Neural progenitor cell (in vitro differentiated cells): ENCODE measurements around the gene IL13RA2. TPM values are rescaled to one million over a fixed set of nuclear protein-coding genes. Genes with fewer than 3 reads are reported as not detected.

Experiments
- DNase-seq: peaks from one replicate; pipeline ENCODE4 v3.0.0-alpha.2; 2016; ENCODE audit warnings: low spot score
- H2AFZ ChIP-seq: fragments of 200-600 bp; sonication (generic); replicated peaks from 2 replicates; pipeline ENCODE4 v1.6.1; 2016; ENCODE audit warnings: antibody characterized with exemption
- H3F3A ChIP-seq: fragments of 200-600 bp; sonication (generic); 2 replicates; pipeline ENCODE4 v1.6.1; 2016; ENCODE audit warnings: antibody characterized with exemption, low read depth
- H3K27ac ChIP-seq: fragments of 200-600 bp; sonication (generic); 2 replicates; pipeline ENCODE4 v1.5.1; 2016; ENCODE audit warnings: mild to moderate bottlenecking
- H3K27me3 ChIP-seq: fragments of 200-600 bp; sonication (generic); 2 replicates; pipeline ENCODE4 v1.6.1; 2016; ENCODE audit warnings: mild to moderate bottlenecking, moderate library complexity
- H3K36me3 ChIP-seq: fragments of 200-600 bp; sonication (generic); 2 replicates; pipeline ENCODE4 v1.5.1; 2016
- H3K4me1 ChIP-seq: fragments of 200-600 bp; sonication (generic); 2 replicates; pipeline ENCODE4 v1.6.1; 2016; ENCODE audit warnings: mixed run types
- H3K4me2 ChIP-seq: fragments of 200-600 bp; sonication (generic); 2 replicates; pipeline ENCODE4 v1.6.1; 2016
- H3K4me3 ChIP-seq: fragments of 200-600 bp; sonication (generic); 2 replicates; pipeline ENCODE4 v1.5.1; 2016
- H3K79me2 ChIP-seq: fragments of 200-600 bp; sonication (generic); 2 replicates; pipeline ENCODE4 v1.6.1; 2016; ENCODE audit warnings: low read depth
- H3K9ac ChIP-seq: fragments of 200-600 bp; sonication (generic); 2 replicates; pipeline ENCODE4 v1.6.1; 2016
- H3K9me3 ChIP-seq: fragments of 200-600 bp; sonication (generic); 2 replicates; pipeline ENCODE4 v1.5.1; 2016; ENCODE audit warnings: low read depth
- H4K20me1 ChIP-seq: fragments of 200-600 bp; sonication (generic); 2 replicates; pipeline ENCODE4 v1.6.1; 2016; ENCODE audit warnings: low read depth
- H3K27ac Mint-ChIP-seq: 3 replicates; pipeline ENCODE4 v1.8.0; 2021; ENCODE audit warnings: mixed read lengths
- H3K27me3 Mint-ChIP-seq: 2 replicates; pipeline ENCODE4 v1.8.0; 2022; ENCODE audit warnings: low read depth, mild to moderate bottlenecking, inconsistent platforms, moderate library complexity, mixed read lengths; ENCODE audit not compliant: insufficient read depth
- H3K36me3 Mint-ChIP-seq: 3 replicates; pipeline ENCODE4 v1.8.0; 2021; ENCODE audit warnings: mixed read lengths
- H3K4me1 Mint-ChIP-seq: 3 replicates; pipeline ENCODE4 v1.8.0; 2021; ENCODE audit warnings: mixed read lengths
- H3K4me3 Mint-ChIP-seq: 3 replicates; pipeline ENCODE4 v1.8.0; 2021; ENCODE audit warnings: mild to moderate bottlenecking, moderate library complexity, mixed read lengths
- H3K9me3 Mint-ChIP-seq: 3 replicates; pipeline ENCODE4 v1.8.0; 2020; ENCODE audit warnings: mixed read lengths
- EZH2 ChIP-seq: fragments of 200-600 bp; sonication (generic); IDR thresholded peaks from 2 replicates; pipeline ENCODE4 v1.6.1; 2017; ENCODE audit warnings: antibody characterized with exemption, mild to moderate bottlenecking, moderate library complexity
- EZH2phosphoT487 ChIP-seq: fragments of 200-600 bp; sonication (generic); IDR thresholded peaks from 2 replicates; pipeline ENCODE4 v1.6.1; 2017; ENCODE audit warnings: antibody characterized with exemption
- total RNA-seq: library from RNA; depleted of rRNA; stranded (reverse); fragments of >200 nt; gene quantifications from 2 replicates; pipeline ENCODE4 v1.2.3, GENCODE V29; 2015; ENCODE audit warnings: low replicate concordance
- TF ChIP-seq, protein P1 (sequence below): fragments of 200-600 bp; sonication (generic); IDR thresholded peaks from 2 replicates; pipeline ENCODE4 v1.5.1; 2017; ENCODE audit warnings: antibody characterized with exemption, mild to moderate bottlenecking

The IL13RA2 gene
- total RNA-seq, 1 donor from 2014 or later = not detected

DNA sequence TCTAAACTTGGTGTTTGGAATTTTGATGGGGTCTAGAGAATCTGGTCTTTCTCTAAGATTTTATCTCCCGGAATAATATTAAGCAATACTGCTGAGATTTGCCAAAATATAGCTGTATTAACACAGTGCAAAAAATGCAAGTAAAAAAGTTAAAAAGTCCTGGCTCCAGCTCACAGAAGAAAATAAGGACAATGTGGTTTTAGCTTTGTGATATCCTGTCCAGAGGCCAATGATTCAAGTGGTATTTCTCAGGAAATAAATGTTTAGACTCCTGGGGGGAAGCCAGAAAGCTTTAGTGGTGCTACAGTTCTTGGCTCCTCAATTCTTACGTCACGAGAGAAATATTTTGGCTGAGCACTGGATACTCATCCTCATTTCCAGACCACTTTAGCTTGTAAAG lies 40.9 kb upstream of the IL13RA2 start:
- H3K27me3 Mint-ChIP-seq = no peaks in the 10 kb centered on the region
- TF ChIP-seq EZH2phosphoT487 (no peak), EZH2 (no peak)
- TF ChIP-seq, protein P1, sequence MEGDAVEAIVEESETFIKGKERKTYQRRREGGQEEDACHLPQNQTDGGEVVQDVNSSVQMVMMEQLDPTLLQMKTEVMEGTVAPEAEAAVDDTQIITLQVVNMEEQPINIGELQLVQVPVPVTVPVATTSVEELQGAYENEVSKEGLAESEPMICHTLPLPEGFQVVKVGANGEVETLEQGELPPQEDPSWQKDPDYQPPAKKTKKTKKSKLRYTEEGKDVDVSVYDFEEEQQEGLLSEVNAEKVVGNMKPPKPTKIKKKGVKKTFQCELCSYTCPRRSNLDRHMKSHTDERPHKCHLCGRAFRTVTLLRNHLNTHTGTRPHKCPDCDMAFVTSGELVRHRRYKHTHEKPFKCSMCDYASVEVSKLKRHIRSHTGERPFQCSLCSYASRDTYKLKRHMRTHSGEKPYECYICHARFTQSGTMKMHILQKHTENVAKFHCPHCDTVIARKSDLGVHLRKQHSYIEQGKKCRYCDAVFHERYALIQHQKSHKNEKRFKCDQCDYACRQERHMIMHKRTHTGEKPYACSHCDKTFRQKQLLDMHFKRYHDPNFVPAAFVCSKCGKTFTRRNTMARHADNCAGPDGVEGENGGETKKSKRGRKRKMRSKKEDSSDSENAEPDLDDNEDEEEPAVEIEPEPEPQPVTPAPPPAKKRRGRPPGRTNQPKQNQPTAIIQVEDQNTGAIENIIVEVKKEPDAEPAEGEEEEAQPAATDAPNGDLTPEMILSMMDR = no peak
- H2AFZ ChIP-seq = no peak overlapping the region
- H3K4me3 Mint-ChIP-seq = no peak overlapping the region
- H3K4me2 ChIP-seq = no peak overlapping the region
- no peaks in the 10 kb centered on the region for H3K4me1 ChIP-seq
- no peaks in the 10 kb centered on the region for H3K9me3 ChIP-seq
- no peaks in the 10 kb centered on the region for H3K36me3 Mint-ChIP-seq
- no peaks in the 10 kb centered on the region for H3K27me3 ChIP-seq
- no peak overlapping the region for H3K4me3 ChIP-seq
- no peaks in the 10 kb centered on the region for H3K4me1 Mint-ChIP-seq
- peaks cover 3% of the 10 kb centered on the region for H3K9me3 Mint-ChIP-seq
- no peaks in the 10 kb centered on the region for H3F3A ChIP-seq
- no peaks in the 10 kb centered on the region for H3K79me2 ChIP-seq
- no peak overlapping the region for H3K9ac ChIP-seq
- no peak overlapping the region for H3K27ac ChIP-seq
- no peak overlapping the region for H3K27ac Mint-ChIP-seq
- H3K36me3 ChIP-seq = no peaks in the 10 kb centered on the region
- H4K20me1 ChIP-seq = no peaks in the 10 kb centered on the region
- no peak for DNase-seq

DNA sequence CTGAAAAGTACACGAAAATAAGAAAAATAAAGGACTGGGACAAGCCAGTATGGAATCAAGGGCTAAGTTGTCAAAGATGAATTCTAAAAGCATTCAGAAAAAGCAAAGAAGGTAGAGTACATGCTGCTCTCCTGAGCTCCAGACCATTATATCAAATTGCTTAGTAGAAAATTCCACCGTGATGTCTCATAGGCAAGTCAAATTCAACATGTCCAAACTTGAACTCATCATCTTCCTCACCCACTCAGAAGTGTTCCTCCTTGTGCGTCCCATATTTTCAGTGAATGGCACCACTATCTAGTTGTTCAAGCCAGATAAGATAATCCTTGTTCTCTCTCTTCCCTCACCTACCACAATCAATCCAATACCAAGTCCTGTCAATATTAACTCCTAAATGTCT lies 37.5 kb upstream of the IL13RA2 start:
- Histone ChIP-seq H3K9ac (no peak overlapping the region), H3K9me3 (no peaks in the 10 kb centered on the region), H3K36me3 (no peaks in the 10 kb centered on the region), H2AFZ (no peak overlapping the region), H3F3A (no peaks in the 10 kb centered on the region), H3K4me1 (no peaks in the 10 kb centered on the region), H3K4me2 (no peak overlapping the region), H4K20me1 (no peaks in the 10 kb centered on the region), H3K27ac (no peak overlapping the region), H3K27me3 (no peaks in the 10 kb centered on the region), H3K4me3 (no peak overlapping the region), H3K79me2 (no peaks in the 10 kb centered on the region)
- H3K4me1 Mint-ChIP-seq = no peaks in the 10 kb centered on the region
- no peak for DNase-seq
- no peak overlapping the region for H3K27ac Mint-ChIP-seq
- TF ChIP-seq EZH2 = no peak
- TF ChIP-seq, protein P1 = no peak
- TF ChIP-seq EZH2phosphoT487 = no peak
- no peaks in the 10 kb centered on the region for H3K27me3 Mint-ChIP-seq
- no peaks in the 10 kb centered on the region for H3K36me3 Mint-ChIP-seq
- no peak overlapping the region for H3K4me3 Mint-ChIP-seq
- H3K9me3 Mint-ChIP-seq = no peaks in the 10 kb centered on the region

DNA sequence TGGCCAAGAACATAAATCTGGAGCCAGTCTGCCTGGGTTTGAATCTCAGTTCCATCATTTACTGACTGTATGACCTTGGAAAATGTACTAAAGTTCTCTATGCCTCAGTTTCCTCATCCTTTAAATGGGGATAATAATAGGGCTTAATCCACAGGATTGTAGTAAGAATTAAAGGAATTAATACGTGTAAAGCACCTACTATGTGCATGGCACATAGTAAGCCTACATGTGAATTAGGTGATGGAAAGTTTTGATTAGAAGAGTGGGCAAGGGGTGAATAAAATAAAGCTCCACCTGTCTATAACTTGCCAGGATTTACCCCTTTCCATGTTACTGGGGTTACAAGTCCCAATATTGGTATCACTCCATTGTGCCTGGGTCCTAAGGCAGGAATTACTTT lies 35.8 kb upstream of the IL13RA2 start:
- Mint-ChIP-seq H3K4me1 (no peaks in the 10 kb centered on the region), H3K4me3 (no peak overlapping the region), H3K27me3 (no peaks in the 10 kb centered on the region), H3K36me3 (no peaks in the 10 kb centered on the region), H3K27ac (no peak overlapping the region), H3K9me3 (no peaks in the 10 kb centered on the region)
- no peak overlapping the region for H2AFZ ChIP-seq
- H3K27me3 ChIP-seq = no peaks in the 10 kb centered on the region
- H3K36me3 ChIP-seq = no peaks in the 10 kb centered on the region
- H3F3A ChIP-seq = no peaks in the 10 kb centered on the region
- no peak overlapping the region for H3K4me2 ChIP-seq
- TF ChIP-seq, protein P1 = no peak
- TF ChIP-seq EZH2phosphoT487 = no peak
- TF ChIP-seq EZH2 = no peak
- no peak overlapping the region for H3K9ac ChIP-seq
- H3K79me2 ChIP-seq = no peaks in the 10 kb centered on the region
- H4K20me1 ChIP-seq = no peaks in the 10 kb centered on the region
- no peaks in the 10 kb centered on the region for H3K9me3 ChIP-seq
- H3K4me1 ChIP-seq = no peaks in the 10 kb centered on the region
- DNase-seq = no peak
- H3K4me3 ChIP-seq = no peak overlapping the region
- H3K27ac ChIP-seq = no peak overlapping the region
